ENCODE results near the gene PLCB1.

- no peak for TF ChIP-seq CTCF (IDR thresholded peaks at IDR 0.05; ENCODE audit: low read length)
- TF ChIP-seq EZH2 (IDR thresholded peaks at IDR 0.05; ENCODE audit: borderline replicate concordance, low read length): no peak
Observed at GRCh38 chr20:8851446-8851845, 719.4 kb downstream of the PLCB1 start.
